ENCODE measurements around the gene ZDHHC11. TPM values are rescaled to one million over a fixed set of nuclear protein-coding genes. Genes with fewer than 3 reads are reported as not detected.
"Not testable (repeated sequence)": the region's sequence is repeated elsewhere in the genome, so short reads cannot be mapped to it uniquely, and the experiment has no call there.

ZDHHC11 gene
- total RNA-seq, 1 experiment from 2014 or later, result 0.50 TPM

DNA sequence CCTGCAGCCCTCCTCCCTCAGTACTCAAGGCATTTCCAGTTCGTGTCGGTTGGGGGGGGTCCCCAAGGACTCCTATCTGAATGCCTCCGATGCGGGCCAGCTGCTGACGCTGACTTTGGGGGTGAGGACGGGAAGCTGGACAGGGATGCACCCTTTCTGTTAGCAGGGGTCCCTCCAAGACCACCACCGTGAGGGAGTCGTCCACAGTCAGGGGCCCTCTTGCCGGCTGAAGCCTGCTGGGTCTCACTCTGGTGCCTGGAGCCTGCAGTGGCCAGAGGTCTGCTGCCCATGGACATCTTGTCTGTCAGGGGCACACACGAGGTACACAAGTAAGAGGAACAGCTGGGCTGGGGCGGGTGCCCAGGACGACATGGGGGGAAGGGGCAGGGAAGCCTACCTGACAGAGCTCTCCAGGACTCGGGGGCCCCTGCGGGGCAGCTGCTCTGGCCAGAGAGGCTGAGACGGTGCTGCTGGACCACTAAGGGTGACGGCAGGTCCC lies 9.1 kb upstream of the ZDHHC11 start:
- no peak for DNase-seq (ENCODE audit: low spot score)

DNA sequence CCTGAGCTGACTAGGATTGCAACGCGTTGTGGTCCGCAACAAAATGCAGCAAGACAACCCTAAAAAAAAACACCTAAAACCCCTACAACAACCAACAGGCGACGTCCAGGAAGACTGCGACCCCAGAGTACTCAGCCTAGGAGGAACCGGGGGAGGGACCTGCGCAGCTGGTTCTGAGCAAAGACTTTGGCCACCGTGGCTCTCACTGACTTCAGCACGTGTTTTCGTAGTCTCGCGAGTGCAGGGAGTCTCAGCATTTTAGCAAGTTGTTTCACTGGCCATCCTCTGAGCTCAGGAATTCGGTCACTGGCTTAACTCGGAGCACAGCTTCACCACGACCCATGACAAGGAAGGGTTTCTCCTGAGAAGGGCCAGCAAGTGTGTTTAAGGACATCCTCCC lies 8.6 kb upstream of the ZDHHC11 start:
- DNase-seq (ENCODE audit: low spot score), result no peak

- no peak for DNase-seq (ENCODE audit: low spot score)
These were observed 7.9 kb upstream of the ZDHHC11 start for GRCh38 chr5:858726-859125.

DNA sequence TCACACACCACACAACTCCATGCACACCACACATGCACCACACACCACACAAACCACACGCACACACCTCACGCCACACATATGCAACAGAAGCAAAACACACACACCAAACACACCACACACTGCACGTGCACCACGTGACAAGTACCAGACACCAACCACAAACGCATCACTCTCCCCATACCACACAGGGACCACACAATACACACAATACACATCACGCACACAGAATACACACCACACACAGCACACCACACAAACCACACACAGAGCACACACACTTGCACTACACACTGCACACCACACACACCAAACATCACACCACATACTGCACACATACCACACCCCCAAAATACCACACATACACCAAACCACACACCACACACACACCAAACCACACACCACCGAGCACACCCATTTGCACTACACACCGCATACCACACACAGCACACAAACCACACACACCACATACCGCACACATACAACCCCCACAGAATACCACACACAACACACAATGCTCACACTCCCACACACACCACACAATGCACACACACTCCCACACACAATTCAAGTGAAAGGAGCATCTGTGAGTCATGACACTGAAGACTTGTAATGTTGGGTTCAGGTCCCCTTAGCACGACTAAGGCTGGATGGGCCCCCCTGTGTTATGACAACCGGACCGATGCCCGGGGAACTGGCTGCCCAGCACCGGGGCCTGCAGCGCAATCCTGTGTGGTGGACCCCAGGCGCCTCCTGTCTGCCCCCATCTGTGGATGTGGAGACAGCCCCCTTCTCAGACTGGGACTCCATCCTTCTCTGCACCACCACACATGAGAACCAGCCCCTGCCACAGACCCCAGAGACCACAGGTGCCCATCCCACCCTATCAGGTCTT lies 6.0 kb upstream of the ZDHHC11 start:
- no peak for DNase-seq (ENCODE audit: low spot score)

DNA sequence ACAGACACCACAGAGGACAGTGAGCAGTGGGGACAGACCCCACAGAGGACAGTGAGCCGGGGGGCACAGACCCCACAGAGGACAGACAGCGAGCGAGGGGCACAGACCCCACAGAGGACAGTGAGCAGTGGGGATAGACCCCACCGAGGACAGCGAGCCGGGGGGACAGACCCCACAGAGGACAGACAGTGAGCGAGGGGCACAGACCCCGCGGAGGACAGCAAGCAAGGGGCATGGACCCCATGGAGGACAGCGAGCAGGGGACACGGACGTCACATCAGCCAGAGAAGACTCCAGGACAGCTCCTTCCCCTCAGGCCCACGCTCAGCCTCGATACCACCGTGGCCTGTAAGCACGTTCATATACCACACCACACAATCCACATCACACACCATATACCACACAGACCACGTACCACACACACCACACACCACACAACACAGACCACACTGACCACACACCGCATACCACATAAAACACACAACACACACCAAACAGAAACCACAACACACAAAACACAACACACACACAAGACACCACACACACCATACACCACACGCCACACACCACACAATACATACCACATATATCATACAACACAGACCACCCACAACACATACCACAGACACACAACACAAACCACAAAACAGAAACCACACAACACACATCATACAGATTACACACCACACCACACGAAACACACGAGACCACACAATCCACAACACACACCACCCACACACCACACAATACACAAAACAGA lies 5.2 kb upstream of the ZDHHC11 start:
- no peak for DNase-seq (ENCODE audit: low spot score)

- no peak for DNase-seq (ENCODE audit: low spot score)
These were observed 4.4 kb upstream of the ZDHHC11 start for GRCh38 chr5:854966-855743.

- DNase-seq (ENCODE audit: low spot score), result no peak
These were observed 3.4 kb upstream of the ZDHHC11 start for GRCh38 chr5:854217-854616.

DNA sequence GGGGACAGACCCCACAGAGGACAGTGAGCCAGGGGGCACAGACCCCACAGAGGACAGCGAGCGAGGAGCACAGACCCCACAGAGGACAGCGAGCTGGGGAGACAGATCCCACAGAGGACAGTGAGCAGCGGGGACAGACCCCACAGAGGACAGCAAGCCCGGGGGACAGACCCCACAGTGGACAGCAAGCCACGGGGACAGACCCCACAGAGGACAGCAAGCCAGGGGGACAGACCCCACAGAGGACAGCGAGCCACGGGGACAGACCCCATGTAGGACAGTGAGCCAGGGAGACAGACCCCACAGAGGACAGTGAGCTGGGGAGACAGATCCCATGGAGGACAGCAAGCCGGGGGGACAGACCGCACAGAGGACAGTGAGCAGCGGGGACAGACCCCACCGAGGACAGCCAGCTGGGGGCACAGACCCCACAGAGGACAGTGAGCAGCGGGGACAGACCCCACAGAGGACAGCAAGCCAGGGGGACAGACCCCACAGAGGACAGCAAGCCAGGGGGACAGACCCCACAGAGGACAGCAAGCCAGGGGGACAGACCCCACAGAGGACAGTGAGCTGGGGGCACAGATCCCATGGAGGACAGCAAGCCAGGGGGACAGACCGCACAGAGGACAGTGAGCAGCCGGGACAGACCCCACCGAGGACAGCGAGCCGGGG lies 2.8 kb upstream of the ZDHHC11 start:
- DNase-seq (ENCODE audit: low spot score), result not testable (repeated sequence)

DNA sequence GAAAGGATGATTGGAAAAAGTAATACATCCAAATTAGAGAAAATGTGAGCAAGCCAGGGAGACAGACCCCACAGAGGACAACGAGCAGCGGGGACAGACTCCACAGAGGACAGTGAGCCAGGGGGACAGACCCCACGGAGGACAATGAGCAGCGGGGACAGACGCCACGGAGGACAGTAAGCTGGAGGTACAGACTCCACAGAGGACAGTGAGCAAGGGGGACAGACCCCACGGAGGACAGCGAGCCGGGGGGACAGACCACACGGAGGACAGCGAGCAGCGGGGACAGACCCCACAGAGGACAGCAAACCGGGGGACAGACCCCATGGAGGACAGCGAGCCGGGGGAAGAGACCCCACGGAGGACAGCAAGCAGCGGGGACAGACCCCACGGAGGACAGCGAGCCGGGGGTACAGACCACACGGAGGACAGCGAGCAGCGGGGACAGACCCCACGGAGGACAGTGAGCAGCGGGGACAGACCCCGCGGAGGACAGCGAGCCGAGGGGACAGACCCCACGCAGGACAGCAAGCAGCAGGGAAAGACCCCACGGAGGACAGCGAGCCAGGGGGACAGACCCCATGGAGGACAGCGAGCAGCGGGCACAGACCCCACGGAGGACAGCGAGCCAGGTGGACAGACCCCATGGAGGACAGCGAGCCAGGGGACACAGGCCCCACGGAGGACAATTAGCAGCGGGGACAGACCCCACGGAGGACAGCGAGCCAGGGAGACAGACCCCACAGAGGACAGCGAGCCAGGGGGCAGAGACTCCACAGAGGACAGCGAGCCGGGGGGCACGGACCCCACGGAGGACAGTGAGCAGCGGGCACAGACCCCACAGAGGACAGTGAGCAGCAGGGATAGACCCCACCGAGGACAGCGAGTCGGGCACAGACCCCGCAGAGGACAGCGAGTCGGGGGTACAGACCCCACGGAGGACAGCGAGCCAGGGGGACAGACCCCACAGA lies 1.9 kb upstream of the ZDHHC11 start:
- no peak for DNase-seq (ENCODE audit: low spot score)

DNA sequence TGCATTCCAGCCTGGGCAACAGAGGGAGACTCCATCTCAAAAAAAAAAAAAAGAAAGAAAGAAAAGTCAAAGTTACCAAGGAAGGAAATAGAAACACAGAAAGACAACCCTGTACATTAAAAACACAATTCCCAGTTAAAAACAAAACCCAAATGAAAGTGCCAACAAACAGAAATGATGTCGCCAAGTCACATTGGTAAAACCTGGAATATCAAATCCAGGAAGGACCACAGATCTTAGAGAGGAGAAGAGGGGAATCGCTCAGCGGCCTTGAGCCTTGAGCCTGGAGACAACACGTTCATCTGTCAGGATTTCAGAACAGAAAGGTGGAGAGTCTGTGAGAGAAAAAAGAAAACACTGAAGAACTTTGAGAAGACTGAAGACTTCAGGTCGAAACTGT lies 1.2 kb upstream of the ZDHHC11 start:
- no peak for DNase-seq (ENCODE audit: low spot score)

DNA sequence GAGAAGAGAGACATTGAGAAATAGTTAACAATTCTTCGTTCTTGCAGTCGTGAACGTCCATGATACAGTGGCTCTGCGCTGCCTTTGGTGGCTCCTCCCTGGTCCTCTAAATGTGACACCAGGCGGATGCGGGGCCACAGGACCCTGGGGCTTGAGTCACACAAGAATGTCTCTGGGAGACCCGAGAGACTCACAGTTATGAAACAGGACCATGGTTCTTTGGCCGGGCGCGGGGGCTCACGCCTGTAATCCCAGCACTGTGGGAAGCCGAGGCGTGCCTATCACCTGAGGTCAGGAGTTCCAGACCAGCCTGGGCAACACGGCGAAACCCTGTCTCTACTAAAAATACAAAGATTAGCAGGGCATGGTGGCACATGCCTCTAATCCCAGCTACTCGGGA lies 767 bp upstream of the ZDHHC11 start:
- DNase-seq (ENCODE audit: low spot score), result no peak

- DNase-seq (ENCODE audit: low spot score), result no peak
These were observed 290 bp upstream of the ZDHHC11 start for GRCh38 chr5:851076-851475.

- no peak for DNase-seq (ENCODE audit: low spot score)
These were observed 1.0 kb downstream of the ZDHHC11 start for GRCh38 chr5:849651-850301.

GRCh38 chr5:848671-849111 lies 2.1 kb downstream of the ZDHHC11 start:
- DNase-seq (ENCODE audit: low spot score), result no peak

- not testable (repeated sequence) for DNase-seq (ENCODE audit: low spot score)
These were observed 3.0 kb downstream of the ZDHHC11 start for GRCh38 chr5:847736-848135.

DNA sequence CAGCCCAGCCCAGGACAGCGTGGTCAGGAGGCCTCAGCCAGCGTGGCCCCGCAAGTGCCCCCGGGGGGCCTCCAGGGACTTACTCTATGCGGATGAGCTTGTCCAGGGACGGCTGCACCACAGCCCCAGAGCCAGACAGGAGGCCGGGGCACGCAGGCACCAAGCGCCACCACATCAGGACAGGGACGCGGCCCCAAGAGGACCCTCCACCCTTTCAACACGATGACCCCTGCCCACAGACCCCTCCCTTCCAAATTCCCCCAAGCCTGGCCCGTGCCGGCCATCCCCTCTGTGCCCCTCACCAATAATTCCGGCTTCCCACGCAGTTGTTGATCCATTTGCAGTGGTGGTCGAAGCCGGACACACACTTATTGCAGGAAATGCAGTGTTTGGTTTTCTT lies 3.6 kb downstream of the ZDHHC11 start:
- DNase-seq (ENCODE audit: low spot score), result not testable (repeated sequence)

GRCh38 chr5:846602-847091 lies 4.1 kb downstream of the ZDHHC11 start:
- not testable (repeated sequence) for DNase-seq (ENCODE audit: low spot score)

GRCh38 chr5:845676-846601 lies 4.8 kb downstream of the ZDHHC11 start:
- DNase-seq (ENCODE audit: low spot score), result not testable (repeated sequence)
